GM21825 (cell line): ENCODE measurements around the gene YIPF6.
"Not testable (repeated sequence)": the region's sequence is repeated elsewhere in the genome, so short reads cannot be mapped to it uniquely, and the experiment has no call there.

Source experiments
- ATAC-seq: cut with Tn5 transposase; IDR thresholded peaks from one replicate; pipeline ENCODE4 v1.9.1; 2021; ENCODE audit warnings: mild to moderate bottlenecking, moderate library complexity; ENCODE audit not compliant: unreplicated experiment

The YIPF6 gene

DNA sequence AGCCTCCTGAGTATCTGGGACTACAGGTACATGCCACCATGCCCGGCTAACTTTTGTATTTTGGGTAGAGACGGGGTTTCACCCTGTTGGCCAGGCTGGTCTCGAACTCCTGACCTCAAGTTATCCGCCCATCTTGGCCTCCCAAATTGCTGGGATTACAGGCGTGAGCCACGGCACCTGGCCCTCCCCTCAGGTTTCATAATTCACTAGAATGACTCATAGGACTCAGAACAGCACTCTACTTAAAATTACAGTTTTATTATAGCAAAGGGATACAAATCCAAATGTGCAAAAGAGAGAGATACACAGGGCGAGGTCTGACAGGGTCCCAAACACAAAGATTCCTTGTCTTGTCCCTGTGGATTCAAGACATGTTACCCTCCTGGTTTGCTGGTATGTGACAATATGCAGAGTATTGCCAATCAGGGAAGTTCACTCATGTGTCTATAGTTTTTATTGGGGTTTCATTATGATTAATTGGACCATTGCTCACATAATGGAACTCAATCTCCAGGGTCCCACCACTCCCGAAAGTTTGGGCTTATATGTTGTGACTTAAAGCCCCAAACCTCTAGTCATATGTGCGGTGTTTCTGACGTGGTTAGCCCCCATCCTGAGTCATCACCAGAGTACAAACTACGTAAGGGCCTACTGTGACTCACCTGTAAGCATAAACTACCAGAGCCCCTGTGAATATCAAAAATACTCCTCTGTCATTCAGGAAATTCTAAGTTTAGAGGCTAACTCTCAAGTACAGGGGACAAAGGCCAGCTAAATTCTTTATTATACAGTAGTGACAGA is 5.2 kb downstream of the YIPF6 start:
- ATAC-seq, result peak; percentile 51

DNA sequence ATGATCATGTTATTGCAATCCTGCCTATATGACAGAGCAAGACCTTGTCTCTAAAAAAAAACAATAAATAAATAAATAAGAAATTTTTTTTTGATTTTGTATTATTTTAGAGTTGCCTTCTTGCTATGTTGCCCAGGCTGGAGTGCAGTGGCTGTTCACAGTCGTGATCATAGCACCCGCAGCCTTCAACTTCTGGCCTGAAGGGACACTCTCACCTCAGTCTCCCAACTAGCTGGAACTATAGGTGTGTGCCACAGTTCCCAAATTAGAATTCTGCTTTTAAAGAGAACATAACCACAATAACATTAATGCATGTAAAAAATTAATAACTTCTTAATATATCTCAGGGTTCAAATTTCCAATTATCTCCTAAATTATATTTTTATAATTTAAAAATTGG is 7.8 kb downstream of the YIPF6 start:
- ATAC-seq, result no peak

DNA sequence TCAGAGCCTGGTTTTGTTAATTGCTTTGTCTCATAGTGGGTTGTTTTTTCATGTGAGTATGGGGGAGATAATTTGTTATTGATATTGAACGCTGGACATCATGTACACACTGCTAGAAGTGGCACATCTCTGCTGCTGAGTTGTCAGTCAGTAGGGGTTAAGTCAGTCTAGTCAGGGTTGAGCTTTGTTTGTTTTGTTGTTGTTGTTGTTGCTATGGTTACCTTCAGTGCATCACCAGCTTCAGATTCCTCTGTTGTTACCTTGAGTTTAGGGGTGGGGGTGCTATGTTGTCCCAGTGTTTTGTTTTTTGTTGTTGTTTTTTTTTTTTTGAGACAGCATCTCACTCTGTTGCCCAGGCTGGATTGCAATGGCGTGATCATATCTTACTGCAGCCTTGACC is 9.9 kb downstream of the YIPF6 start:
- no peak for ATAC-seq

DNA sequence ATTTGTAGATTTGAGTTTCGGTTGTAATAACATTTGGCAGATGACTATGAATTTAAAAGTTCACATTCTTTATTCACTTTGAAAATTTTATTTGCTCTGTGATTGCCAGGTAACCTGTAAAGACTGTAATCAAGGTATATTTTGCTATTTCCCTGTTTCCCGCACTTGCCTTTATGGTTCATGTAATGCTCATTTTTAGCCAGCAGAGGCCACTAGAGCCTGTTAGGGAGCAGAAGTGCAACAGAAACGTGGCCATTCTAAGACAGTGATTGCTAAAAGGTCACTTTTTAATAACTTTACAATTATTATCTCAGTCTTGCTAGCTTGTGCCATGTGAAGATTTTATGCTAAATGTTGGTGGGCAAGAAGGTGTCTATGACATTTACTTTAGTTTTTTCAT is 12.4 kb downstream of the YIPF6 start:
- ATAC-seq, result peak; percentile 74

DNA sequence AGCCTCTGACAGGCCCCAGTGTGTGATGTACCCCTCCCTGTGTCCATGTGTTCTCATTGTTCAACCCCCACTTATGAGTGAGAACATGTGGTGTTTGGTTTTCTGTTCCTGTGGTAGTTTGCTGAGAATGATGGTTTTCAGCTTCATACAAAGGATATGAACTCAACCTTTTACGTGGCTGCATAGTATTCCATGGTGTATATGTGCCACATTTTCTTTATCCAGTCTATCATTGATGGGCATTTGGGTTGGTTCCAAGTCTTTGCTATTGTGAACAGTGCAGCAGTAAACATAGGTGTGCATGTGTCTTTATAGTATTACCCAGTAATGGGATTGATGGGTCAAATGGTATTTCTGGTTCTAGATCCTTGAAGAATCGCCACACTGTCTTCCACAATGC is 25.8 kb downstream of the YIPF6 start:
- not testable (repeated sequence) for ATAC-seq

DNA sequence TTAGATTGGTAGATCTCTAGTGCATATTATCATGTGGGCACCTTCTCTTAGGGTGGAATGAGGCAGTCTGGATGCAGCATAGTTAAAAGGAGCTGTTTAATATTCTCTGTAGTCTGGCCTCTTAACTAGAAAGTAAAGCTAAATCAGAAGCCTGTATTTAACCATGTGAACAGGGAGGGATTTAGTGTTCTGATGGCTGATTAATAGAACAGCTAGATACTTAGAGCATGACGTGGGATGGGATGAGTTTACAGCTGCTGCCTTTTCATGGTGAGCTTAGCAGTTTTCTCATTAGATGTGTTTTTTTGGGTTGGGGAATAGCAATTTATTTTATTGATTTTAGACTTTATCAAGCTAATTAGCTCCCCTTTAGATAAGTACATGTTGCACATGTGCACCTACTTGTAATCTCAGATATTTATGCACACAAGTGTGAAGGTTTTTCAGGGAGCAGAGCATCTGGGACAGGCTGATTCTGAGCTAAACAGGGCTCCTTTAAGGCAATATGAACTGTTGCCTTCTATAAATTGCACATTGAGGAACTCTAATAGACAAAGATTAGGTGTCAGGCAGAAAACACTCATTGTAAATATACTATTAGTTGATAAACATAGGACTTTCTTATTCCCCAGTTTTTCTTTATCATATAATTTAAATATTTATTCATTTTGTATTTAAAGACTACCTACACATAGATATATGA is 34.1 kb downstream of the YIPF6 start:
- ATAC-seq, result no peak

DNA sequence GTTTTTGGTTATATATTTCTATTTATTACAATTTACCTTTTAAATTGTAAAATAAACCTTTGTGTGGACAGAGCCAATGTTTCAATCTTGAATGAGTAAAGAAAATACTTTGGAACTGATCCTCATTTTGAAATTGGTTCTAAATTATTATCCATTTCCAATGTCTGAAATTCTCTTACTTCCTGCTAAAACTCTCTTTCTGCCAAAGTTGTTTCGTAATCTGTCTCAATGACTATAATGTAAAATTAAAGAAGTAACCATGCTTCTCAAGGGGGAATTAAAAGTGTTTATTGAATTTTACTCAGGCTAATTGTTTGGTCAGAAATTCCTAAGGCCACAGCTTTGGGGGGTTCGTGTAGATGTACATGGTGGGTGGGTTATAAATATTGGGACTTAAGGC is 34.8 kb downstream of the YIPF6 start:
- no peak for ATAC-seq

DNA sequence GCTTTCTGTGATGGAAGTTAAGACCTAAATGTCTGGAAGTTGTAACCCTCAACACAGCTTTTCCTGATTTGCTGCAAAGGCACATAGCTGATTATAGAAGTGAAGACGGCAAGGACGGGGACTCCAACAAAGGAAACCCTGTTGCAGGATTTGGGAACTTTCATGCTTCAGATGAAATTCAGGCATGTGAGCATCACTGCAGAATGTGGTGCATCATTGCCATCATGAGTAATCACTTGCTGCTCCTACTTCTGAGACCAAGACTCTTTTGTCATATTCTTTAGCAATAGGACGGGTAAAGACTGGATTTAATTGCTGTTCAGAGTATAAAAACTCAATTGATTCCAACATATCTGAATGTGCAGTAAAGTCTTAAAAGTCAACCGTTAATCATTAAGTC is 35.8 kb downstream of the YIPF6 start:
- no peak for ATAC-seq

DNA sequence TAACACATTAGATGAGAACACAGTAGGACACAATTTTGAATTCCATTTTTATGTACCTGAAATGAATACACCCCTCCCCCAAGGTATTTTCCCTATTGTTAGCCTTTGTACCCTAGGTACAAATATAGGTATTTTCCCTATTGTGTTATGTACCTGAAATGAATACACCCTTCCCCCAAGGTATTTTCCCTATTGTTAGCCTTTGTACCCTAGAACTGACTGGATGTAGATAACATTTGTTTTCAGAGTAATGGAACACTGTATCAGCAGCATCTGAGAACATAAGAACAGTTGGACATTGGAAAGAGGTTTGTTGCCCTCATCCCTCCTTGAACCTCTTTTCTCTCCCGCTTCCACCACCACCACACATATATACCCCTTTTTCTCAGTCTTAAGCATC is 37.6 kb downstream of the YIPF6 start:
- ATAC-seq, result no peak

DNA sequence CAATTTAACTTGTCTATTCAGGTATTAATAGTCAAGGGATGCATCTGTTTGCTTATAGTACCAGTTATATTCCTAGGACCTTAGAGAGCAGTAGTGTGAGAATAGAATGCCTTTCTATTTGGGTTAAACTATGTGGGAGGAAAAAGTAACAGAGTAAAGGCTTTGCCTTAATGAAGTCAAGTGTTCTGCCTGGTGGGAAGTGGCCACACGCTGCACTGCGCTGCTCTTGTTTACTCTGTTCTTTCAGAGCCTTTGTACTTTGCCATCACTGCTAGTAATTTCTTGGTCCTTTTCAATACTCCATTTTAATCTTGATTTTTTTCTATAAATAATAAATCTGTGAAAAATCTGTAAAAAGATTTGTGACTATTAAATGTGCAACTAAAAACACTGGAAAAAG is 38.0 kb downstream of the YIPF6 start:
- no peak for ATAC-seq

DNA sequence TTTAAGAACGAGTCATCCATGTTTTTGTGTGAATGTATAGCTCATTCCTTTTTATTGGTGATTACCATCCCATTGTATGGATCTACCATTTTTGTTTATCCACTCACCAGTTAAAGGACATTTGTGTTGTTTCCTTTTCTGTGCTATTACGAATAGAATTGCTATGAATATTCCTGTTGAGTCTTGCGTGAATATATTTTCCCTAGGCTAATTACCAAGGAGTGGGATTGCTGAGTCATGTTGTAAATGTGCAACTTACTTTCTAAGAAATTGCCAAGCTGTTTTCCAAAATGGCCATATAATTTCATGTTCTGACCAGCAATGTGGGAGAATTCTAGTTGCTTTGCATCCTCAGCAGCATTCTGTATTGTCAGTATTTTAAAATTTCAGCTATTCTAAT is 51.3 kb downstream of the YIPF6 start:
- ATAC-seq, result no peak

DNA sequence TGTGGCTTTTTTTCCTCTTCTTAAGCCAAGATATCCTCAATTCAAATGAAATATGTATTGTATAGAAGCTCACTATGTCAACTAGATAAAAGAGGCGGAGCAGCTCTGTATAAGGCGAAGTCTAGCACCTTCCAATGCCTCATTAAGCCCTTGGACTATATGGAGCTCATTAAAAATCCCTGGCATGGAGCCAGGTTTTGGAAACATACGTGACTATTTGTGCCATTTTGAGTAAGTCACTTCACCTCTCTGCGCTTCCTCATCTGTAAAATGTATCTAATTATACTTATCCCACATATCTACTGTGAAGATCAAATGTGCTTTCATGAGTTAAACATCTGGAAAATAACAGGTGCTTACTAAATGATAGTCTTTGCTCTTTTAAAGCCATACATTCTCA is 57.2 kb downstream of the YIPF6 start:
- ATAC-seq, result no peak

DNA sequence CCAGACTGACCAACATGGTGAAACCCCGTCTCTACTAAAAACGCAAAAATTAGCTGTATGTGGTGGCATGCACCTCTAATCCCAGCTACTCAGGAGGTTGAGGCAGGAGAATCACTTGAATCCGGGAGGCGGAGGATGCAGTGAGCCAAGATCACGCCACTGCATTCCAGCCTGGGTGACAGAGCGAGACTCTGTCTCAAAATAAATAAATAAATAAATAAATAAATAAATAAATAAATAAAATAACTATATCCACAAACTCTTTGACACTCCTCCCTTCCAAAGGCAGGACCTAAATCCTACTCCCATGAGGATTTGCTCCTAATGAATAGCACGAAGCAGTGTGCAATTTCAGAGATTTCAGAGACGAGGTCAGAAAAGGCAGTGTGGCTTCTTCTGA is 58.3 kb downstream of the YIPF6 start:
- ATAC-seq, result not testable (repeated sequence)

DNA sequence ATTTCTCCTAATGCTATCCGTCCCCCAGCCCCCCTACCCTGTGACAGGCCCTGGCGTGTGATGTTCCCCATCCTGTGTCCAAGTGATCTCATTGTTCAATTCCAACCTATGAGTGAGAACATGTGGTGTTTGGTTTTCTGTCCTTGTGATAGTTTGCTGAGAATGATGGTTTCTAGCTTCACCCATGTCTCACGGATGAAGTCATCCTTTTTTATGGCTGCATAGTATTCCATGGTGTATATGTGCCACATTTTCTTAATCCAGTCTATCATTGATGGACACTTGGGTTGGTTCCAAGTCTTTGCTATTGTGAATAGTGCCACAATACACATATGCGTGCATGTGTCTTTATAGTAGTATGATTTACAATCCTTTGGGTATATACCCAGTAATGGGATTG is 61.1 kb downstream of the YIPF6 start:
- not testable (repeated sequence) for ATAC-seq

DNA sequence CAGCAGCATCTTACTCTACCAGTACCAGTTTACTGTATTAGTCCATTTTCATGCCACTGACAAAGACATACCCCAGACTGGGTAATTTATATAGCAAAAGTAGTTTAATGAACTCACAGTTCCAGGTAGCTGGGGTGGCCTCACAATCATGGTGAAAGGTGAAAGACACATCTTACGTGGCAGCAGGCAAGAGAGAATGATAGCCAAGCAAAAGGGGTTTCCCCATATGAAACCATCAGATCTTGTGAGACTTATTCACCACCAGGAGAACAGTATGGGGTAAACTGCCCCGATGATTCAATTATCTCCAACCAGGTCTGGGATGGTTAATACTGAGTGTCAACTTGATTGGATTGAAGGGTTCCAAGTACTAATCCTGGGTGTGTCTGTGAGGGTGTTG is 69.3 kb downstream of the YIPF6 start:
- ATAC-seq, result no peak

DNA sequence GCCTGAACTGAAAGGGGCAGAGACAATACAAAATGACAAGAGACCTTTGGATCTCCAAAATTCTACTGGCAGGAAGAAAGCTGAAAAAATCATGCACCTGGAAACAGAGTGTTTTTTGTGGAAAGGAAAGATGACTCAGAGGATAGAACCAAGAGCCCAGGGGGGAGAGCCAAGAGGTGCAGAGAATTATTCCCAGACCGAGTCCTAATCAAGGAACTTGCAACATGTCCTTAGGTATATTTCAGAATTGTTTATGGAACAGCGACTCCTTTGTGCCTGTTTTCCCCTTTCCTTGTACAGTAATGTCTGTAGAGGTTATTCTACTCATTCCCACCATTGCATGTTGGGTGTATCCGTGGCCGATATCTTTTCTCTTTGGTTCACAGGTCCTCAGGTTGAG is 71.7 kb downstream of the YIPF6 start:
- no peak for ATAC-seq

DNA sequence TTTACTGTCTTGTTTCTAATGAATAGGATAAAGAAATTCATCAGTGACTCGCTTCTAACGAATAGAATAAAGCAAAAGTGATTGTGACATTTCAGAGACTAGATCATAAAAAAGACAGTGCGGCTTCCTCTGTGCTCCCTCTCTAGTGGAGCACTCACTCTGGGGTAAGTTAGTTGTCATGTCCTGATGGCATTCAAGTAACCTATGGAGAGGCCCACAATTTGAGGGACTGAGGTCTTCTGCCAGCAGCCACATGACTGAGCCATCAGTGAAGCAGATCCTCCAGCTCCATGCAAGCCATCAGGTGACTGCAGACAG is 72.4 kb downstream of the YIPF6 start:
- peak; percentile 39 for ATAC-seq

DNA sequence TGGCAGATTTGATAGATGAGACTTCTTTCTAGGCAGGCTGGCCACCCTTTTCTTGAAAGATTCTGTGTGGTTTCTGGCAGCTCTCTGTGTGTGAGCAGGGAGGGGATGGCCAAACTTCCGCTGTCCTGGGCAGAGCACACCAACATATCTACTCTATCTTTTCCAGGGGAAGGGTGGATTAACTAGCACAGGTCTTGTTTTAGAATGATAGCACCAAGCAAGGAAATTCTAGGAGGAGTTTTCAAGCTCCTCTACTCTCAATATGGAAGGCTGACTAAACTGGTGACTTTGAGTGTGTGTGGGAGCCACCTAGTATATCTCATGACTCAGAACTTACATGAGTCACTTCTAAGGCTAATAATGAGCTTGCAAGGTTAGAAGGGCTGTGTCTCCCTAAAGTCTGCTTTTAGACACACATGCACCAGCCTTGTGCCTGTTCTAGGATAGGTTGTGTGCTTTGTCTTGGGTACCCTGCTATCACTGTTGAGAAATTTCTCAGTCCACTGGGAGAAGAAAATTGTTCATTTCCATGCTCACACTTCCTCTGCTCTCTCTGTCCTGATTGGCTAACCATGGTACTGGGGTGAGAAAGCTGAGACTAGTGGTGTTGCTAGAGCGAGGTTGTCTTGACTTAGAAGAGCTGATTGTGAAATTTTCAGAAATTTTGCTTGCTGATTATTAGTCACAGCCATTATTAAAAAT is 72.9 kb downstream of the YIPF6 start:
- ATAC-seq, result peak; percentile 85

DNA sequence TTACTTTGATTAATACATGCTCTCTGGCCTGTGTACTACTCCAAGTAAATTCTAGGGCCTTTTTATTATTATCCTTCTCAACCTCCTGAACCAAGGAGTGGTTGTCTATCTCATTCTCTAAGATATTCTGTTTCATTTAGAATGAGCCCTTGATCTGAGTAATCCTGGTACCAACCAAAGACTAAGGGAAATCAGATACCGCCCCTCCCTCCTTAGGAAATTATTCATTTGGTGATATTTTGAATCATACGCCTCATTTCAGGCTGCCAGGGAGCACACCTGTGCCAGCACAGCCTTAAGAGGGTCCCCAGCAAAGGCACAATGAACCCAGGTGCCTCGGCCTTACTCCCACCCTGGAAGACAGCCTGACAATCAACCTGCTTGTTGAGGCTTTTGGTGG is 75.4 kb downstream of the YIPF6 start:
- no peak for ATAC-seq

DNA sequence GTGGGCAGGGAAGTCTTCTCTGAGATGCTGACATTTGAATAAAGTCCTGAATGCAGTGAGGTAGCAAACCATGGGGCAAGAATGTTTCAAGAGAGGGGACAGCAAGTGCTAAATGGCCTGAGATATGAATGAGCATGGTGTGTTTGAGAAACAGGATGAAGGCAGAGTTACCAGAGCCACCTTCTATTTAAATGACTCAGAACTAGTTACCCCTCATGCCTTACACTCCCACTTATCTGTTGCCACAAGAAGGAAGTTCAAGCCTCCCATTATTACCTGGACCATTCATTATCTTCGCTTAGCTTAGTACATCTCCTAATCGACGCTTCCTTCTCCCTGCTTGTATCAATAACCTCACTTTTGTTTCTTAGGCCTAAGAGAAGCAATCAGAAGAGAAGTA is 81.0 kb downstream of the YIPF6 start:
- ATAC-seq, result no peak

DNA sequence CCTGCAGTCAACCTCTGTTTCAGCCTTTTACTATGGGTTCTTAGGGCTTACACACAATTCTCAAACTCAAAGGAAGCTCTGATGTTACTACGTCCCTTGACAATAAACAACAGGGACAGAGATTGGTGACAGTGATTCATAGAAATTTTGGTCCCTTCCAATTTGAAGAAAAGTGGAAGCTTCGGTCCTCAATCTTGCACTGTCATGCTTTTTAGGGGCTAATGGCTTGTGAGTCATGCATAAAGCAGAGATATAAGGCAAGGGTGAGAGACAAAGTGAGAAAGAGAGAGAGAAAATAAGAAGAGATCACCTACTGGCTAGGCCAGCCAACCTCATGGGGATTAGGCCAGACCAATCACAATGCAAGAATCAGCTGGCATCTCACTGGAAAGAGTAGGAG is 85.4 kb downstream of the YIPF6 start:
- no peak for ATAC-seq
